ENCODE measurements around the gene GNB3. TPM values are rescaled to one million over a fixed set of nuclear protein-coding genes. Genes with fewer than 3 reads are reported as not detected.

The GNB3 gene
- total RNA-seq, 1 experiment from 2014 or later: not detected

- Mint-ChIP-seq H3K4me1 (ENCODE audit: low read depth, unreplicated experiment) (peaks cover 27% of the 10 kb centered on the region), H3K4me3 (ENCODE audit: low read depth, unreplicated experiment) (peak overlapping the region; percentile 94), H3K36me3 (ENCODE audit: insufficient read depth, unreplicated experiment) (peaks cover 55% of the 10 kb centered on the region), H3K9me3 (ENCODE audit: low read depth, unreplicated experiment) (no peaks in the 10 kb centered on the region), H3K27me3 (ENCODE audit: unreplicated experiment) (no peaks in the 10 kb centered on the region), H3K27ac (ENCODE audit: unreplicated experiment) (peak overlapping the region; percentile 89)
- no TSS peak for BruUV-seq (replicated peaks)
- no peak for TF ChIP-seq CTCF (IDR thresholded peaks at IDR 0.05; ENCODE audit: unreplicated experiment)
- intact Hi-C loops (cut with micrococcal nuclease; ENCODE audit: unreplicated experiment): loop anchor here (1.0 kb wide), 1 partner anchor 38 kb away; no protein-coding TSS in a partner anchor
- DNase-seq: peak; percentile 38
- CTCF ChIA-PET: interaction anchor here (0.5 to 3.0 kb wide), 16 partner anchors 13 to 478 kb away, joined by 3 to 19 read pairs (median 6); partner anchors contain the start of genes COPS7A, GNB3, MLF2 and SCNN1A
Measured at GRCh38 chr12:6852651-6853354, 12.1 kb downstream of the GNB3 start.

- TF ChIP-seq CTCF (IDR thresholded peaks at IDR 0.05; ENCODE audit: unreplicated experiment): no peak
- H3K36me3 Mint-ChIP-seq (ENCODE audit: insufficient read depth, unreplicated experiment): peaks cover 55% of the 10 kb centered on the region
- no TSS peak for BruUV-seq (replicated peaks)
- H3K27ac Mint-ChIP-seq (ENCODE audit: unreplicated experiment): no peak overlapping the region
- no peaks in the 10 kb centered on the region for H3K9me3 Mint-ChIP-seq (ENCODE audit: low read depth, unreplicated experiment)
- H3K27me3 Mint-ChIP-seq (ENCODE audit: unreplicated experiment): no peaks in the 10 kb centered on the region
- CTCF ChIA-PET: interaction anchor here (3.0 kb wide), 1 partner anchor 15 kb away, joined by 15 read pairs; no protein-coding TSS in a partner anchor
- peaks cover 27% of the 10 kb centered on the region for H3K4me1 Mint-ChIP-seq (ENCODE audit: low read depth, unreplicated experiment)
- DNase-seq: no peak
- intact Hi-C loops (cut with micrococcal nuclease; ENCODE audit: unreplicated experiment): no loop called here
- H3K4me3 Mint-ChIP-seq (ENCODE audit: low read depth, unreplicated experiment): peak overlapping the region; percentile 94
Measured at GRCh38 chr12:6853626-6854025, 12.9 kb downstream of the GNB3 start.

GRCh38 chr12:6854036-6854435 lies 13.3 kb downstream of the GNB3 start:
- no peaks in the 10 kb centered on the region for H3K27me3 Mint-ChIP-seq (ENCODE audit: unreplicated experiment)
- H3K9me3 Mint-ChIP-seq (ENCODE audit: low read depth, unreplicated experiment): no peaks in the 10 kb centered on the region
- no peak for DNase-seq
- CTCF ChIA-PET: interaction anchor here (0.6 kb wide), 1 partner anchor 26 kb away, joined by 5 read pairs; no protein-coding TSS in a partner anchor
- H3K27ac Mint-ChIP-seq (ENCODE audit: unreplicated experiment): no peak overlapping the region
- intact Hi-C loops (cut with micrococcal nuclease; ENCODE audit: unreplicated experiment): no loop called here
- peaks cover 27% of the 10 kb centered on the region for H3K4me1 Mint-ChIP-seq (ENCODE audit: low read depth, unreplicated experiment)
- no TSS peak for BruUV-seq (replicated peaks)
- TF ChIP-seq CTCF (IDR thresholded peaks at IDR 0.05; ENCODE audit: unreplicated experiment): no peak
- peak overlapping the region; percentile 94 for H3K4me3 Mint-ChIP-seq (ENCODE audit: low read depth, unreplicated experiment)
- H3K36me3 Mint-ChIP-seq (ENCODE audit: insufficient read depth, unreplicated experiment): peaks cover 55% of the 10 kb centered on the region

GRCh38 chr12:6855322-6855721 lies 14.6 kb downstream of the GNB3 start:
- Mint-ChIP-seq H3K27ac (ENCODE audit: unreplicated experiment) (no peak overlapping the region), H3K36me3 (ENCODE audit: insufficient read depth, unreplicated experiment) (peaks cover 44% of the 10 kb centered on the region), H3K4me1 (ENCODE audit: low read depth, unreplicated experiment) (peaks cover 15% of the 10 kb centered on the region), H3K27me3 (ENCODE audit: unreplicated experiment) (no peaks in the 10 kb centered on the region), H3K4me3 (ENCODE audit: low read depth, unreplicated experiment) (no peak overlapping the region), H3K9me3 (ENCODE audit: low read depth, unreplicated experiment) (no peaks in the 10 kb centered on the region)
- no TSS peak for BruUV-seq (replicated peaks)
- TF ChIP-seq CTCF (IDR thresholded peaks at IDR 0.05; ENCODE audit: unreplicated experiment): no peak
- intact Hi-C loops (cut with micrococcal nuclease; ENCODE audit: unreplicated experiment): no loop called here
- CTCF ChIA-PET: no interaction called here
- DNase-seq: no peak

All from Calu3 (cell line).